Activated CD8-positive, alpha-beta T cell treated with anti-CD3 and anti-CD28 coated beads, Interleukin-2, amount 10 ng/mL, durations not matched to agents 7 days and 5 days (primary cell): ENCODE data around the gene PTGES2. TPM values are rescaled to one million over a fixed set of nuclear protein-coding genes. Genes with fewer than 3 reads are reported as not detected.
"Not testable (repeated sequence)": the region's sequence is repeated elsewhere in the genome, so short reads cannot be mapped to it uniquely, and the experiment has no call there.

Experiments used
- ATAC-seq: fragments of 150-1000 bp; cut with Tn5 transposase; one replicate; pipeline ENCODE4 v1.10.0; 2021; ENCODE audit warnings: moderate library complexity
- CTCF ChIA-PET: fragments of 350-600 bp; sonication (Branson Sonifier 250); formaldehyde crosslinking; loops from one replicate; lab custom pipeline; 2021; ENCODE audit warnings: antibody characterized with exemption; lab: Charles Lee
- POLR2A ChIA-PET: fragments of 350-600 bp; sonication (Branson Sonifier 250); formaldehyde crosslinking; loops from one replicate; lab custom pipeline; 2021; ENCODE audit warnings: antibody characterized with exemption; lab: Charles Lee
- DNase-seq: peaks from one replicate; pipeline ENCODE4 v3.0.0-alpha.2; 2020
- H3K27ac Mint-ChIP-seq: one replicate; pipeline ENCODE4 v1.8.0; 2021; ENCODE audit warnings: mild to moderate bottlenecking, mixed read lengths
- H3K27me3 Mint-ChIP-seq: one replicate; pipeline ENCODE4 v1.8.0; 2021; ENCODE audit warnings: low read depth, mixed read lengths
- H3K36me3 Mint-ChIP-seq: one replicate; pipeline ENCODE4 v1.8.0; 2021; ENCODE audit warnings: low read depth, mixed read lengths
- H3K4me1 Mint-ChIP-seq: one replicate; pipeline ENCODE4 v1.8.0; 2021; ENCODE audit warnings: low read depth, mixed read lengths
- H3K4me3 Mint-ChIP-seq: one replicate; pipeline ENCODE4 v1.8.0; 2021; ENCODE audit warnings: mild to moderate bottlenecking, mixed read lengths
- H3K9me3 Mint-ChIP-seq: one replicate; pipeline ENCODE4 v1.8.0; 2022; ENCODE audit warnings: mixed read lengths; ENCODE audit not compliant: insufficient read depth
- total RNA-seq, 2 experiments: library from RNA; stranded (reverse); gene quantifications; one replicate each; pipeline ENCODE4 v1.2.3, GENCODE V29; 2021

Gene PTGES2
- total RNA-seq, 2 experiments from 2014 or later = 51.8 to 57.7 TPM

DNA sequence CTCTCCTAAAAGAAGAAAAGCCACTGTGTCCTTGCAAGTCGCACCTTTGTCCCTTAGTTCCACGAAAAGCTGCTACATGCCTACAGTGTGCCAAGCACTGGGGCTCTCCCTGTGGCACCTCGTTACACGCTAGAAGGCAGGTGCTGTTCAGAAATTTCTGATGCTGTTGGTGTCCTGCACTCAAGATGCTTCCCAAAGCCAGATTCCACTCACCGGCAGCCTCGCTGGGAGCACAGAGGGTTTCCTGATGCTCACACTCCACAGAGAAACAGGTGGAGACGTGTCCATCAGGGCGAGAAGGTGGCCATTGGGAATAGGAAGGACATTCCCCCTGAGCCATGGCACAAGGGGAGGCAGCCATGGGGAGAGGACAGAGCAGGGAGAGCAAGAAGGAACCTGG is 3.8 kb upstream of the PTGES2 start:
- H3K27ac Mint-ChIP-seq, DNase-seq, POLR2A ChIA-PET, H3K4me3 Mint-ChIP-seq, ATAC-seq, H3K9me3 Mint-ChIP-seq, CTCF ChIA-PET, H3K36me3 Mint-ChIP-seq: not testable (repeated sequence)
- Mint-ChIP-seq H3K27me3 (peaks cover 38% of the 10 kb centered on the region), H3K4me1 (peaks cover 33% of the 10 kb centered on the region)

DNA sequence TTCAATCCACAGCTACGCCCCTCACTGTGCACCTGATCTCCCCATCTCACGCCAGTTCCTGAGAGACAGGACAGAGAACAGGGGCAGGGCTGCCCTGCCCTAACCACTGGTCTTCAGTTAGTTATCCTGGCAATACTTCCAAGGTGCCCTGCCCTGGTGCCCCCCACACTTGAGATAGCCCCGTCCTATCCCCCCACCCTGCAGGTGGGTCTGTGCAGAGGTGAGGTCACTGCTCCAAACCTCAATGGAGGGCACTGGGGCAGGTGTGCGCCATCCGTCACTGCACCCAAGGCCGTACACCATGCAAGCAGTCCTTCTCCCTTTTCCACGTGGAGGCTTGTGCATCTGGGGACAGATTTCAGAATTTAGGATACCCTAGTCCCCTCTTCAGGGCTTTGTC is 3.1 kb upstream of the PTGES2 start:
- POLR2A ChIA-PET, H3K9me3 Mint-ChIP-seq, CTCF ChIA-PET: not testable (repeated sequence)

DNA sequence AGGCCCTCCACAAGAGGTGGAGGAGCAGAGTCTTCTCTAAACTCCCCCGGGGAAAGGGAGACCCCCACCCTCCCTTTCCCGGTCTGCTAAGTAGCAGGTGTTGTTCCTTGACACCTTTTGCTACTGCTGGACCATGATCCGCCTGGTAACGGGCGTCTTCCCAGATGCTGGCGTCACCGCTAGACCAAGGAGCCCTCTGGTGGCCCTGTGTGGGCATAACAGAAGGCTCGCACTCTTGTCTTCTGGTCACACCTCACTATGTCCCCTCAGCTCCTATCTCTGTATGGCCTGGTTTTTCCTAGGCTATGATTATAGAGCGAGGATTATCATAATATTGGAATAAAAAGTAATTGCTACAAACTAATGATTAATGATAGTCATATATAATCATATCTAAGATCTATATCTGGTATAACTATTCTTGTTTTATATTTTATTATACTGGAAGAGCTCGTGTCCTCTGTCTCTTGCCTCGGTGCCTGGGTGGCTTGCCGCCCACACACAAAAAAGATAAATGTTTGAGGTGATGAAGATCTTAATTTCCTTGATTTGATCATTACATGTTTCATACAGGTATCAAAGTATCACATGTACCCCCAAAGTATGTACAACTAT is 2.6 kb upstream of the PTGES2 start:
- POLR2A ChIA-PET, ATAC-seq, H3K27ac Mint-ChIP-seq, H3K36me3 Mint-ChIP-seq, H3K9me3 Mint-ChIP-seq: not testable (repeated sequence)
- CTCF ChIA-PET = interaction anchor here (1.3 to 4.8 kb wide), 2 partner anchors 12 to 42 kb away, joined by 3 to 42 read pairs; no protein-coding TSS in a partner anchor
- H3K4me1 Mint-ChIP-seq = peaks cover 37% of the 10 kb centered on the region
- peak overlapping the region; percentile 42 for H3K4me3 Mint-ChIP-seq
- peak; percentile 71 for DNase-seq
- peaks cover 34% of the 10 kb centered on the region for H3K27me3 Mint-ChIP-seq

More for the DNA sequence above, 3.1 kb upstream of the PTGES2 start:
- Mint-ChIP-seq H3K4me1 (peaks cover 37% of the 10 kb centered on the region), H3K27me3 (peaks cover 35% of the 10 kb centered on the region)
- H3K27ac Mint-ChIP-seq, ATAC-seq, DNase-seq, H3K4me3 Mint-ChIP-seq, H3K36me3 Mint-ChIP-seq: not testable (repeated sequence)

DNA sequence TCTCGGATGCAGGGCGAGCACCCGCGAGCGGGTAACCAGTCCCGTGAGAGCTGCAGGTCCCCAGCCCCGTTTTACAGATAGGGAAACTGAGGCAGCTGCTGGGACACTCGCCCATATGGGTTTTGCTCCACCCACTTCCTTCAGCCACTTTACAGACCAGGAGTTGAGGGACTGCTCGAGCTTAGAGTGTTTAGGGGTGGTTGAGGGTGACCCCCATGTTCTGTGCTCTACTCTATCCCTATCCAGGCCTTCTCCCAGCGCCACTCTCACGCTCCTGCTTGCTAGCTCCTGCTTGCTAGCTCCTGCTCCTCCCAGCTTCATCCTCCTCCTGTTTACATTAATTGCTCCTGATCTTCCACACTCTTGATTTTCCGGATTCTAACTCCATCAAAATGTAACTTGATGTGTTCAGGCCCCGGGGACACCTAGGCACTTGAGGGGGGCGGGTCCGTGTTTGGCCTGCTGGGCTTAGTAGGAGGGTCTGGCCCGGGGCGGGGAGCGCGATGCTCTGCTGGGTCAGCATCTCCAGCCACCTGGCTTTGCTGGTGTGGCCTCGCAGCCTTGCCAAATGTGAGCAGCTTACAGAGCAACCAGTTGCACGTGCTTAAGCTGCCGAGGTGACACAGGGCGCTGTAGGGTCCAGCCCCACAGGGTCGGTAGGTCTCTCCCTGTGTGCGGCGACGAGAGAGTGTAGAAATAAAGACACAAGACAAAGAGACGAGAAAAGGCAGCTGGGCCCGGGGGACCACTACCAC is 1.5 kb upstream of the PTGES2 start:
- H3K36me3 Mint-ChIP-seq = peaks cover 2% of the 10 kb centered on the region
- no peaks in the 10 kb centered on the region for H3K9me3 Mint-ChIP-seq
- POLR2A ChIA-PET = no interaction called here
- H3K27me3 Mint-ChIP-seq = peaks cover 26% of the 10 kb centered on the region
- H3K4me1 Mint-ChIP-seq = peaks cover 39% of the 10 kb centered on the region
- no peak for ATAC-seq
- DNase-seq = no peak
- CTCF ChIA-PET = interaction anchor here (1.0 to 4.8 kb wide), 13 partner anchors 9 to 414 kb away, joined by 3 to 42 read pairs (median 4); partner anchors contain the start of genes BBLN, NAIF1, PTRH1 and TTC16
- peak overlapping the region; percentile 97 for H3K4me3 Mint-ChIP-seq
- peak overlapping the region; percentile 99 for H3K27ac Mint-ChIP-seq

DNA sequence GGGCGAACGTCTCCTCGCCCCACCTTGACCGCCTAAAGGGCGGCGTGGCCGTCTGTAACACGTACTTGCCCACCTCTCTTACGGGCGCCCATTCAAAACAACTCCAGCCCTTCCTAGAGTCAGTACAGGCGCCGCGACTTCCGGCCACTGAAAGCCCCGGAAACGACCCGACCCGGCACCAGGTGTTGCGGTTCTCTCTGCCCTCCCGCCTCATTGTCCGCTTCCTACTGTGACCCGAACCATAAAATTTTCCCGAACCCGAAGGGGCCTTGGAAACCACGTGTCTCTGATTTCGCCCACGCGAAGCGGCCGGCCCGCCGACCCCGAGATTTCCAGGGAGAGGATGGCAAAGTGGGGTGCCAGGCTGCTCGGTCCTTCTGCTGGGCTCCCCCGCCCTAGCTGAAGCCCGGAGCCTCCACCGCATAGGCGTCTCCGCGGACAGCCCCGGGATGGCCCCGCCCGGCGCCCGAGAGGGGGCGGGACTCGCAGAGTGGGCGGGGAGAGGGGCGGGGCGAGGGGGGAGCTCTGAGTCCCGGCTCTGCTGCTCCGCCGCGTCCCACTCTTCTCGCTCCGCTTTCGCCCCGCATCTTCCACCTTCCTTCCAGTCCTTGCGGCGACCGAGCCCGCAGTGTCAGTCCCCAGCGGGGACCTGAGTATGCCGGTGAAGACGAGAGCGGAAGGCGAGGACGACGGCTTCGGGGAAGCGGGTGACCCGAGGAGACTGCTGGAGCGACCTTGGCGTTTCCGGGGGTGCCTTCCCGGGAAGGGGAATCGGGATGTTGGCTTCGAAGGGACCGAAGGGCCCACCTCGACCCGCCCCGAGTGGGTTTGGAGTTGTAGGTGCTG is 684 bp upstream of the PTGES2 start:
- Mint-ChIP-seq H3K9me3 (no peaks in the 10 kb centered on the region), H3K4me1 (peaks cover 37% of the 10 kb centered on the region), H3K27me3 (peaks cover 18% of the 10 kb centered on the region), H3K36me3 (peaks cover 6% of the 10 kb centered on the region), H3K27ac (peak overlapping the region; percentile 99), H3K4me3 (peak overlapping the region; percentile 97)
- POLR2A ChIA-PET = no interaction called here
- ATAC-seq (peak; percentile 83), DNase-seq (peak; percentile 87)
- CTCF ChIA-PET = interaction anchor here (0.6 to 4.8 kb wide), 15 partner anchors 8 to 413 kb away, joined by 3 to 42 read pairs (median 4); partner anchors contain the start of genes BBLN, NAIF1, PTRH1 and TTC16

DNA sequence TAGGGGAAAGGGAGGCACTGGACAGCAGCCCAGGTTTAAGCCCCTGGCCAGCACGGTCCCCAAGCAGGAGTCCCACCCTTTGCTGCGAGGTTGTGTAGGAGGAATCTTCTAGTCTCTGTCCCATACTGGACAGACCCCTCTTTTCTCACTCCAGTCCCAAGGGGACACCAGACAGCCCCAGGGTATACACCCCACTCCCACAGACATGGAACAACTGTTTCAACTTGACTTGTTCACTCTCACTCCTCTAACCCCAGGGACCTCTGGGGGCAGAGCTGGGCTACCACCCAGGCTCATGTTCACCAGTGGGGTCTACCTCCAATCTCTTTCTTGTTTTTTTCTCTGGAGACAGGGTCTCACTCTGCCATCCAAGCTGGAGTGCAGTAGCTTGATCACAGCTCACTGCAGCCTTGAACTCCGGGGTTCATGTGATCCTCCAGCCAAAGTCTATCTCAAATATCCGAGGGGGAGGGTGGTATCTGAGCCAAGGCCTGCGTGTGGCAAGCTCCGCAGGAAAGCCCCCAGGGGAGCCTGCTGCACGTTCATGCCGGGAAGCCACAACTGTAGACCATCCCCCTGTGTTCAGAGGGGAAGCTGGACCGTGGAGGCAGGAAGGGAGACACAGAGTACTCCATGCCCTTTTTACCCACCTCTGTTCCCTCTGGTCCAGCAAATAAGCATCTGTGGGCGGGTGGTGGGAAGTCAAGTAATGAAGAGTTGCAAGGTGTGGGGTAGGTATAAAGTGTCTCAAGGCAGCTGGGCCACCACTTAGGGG is 1.8 kb downstream of the PTGES2 start:
- DNase-seq (no peak), ATAC-seq (no peak)
- H3K27ac Mint-ChIP-seq = peak overlapping the region; percentile 68
- H3K4me3 Mint-ChIP-seq = peak overlapping the region; percentile 97
- no peaks in the 10 kb centered on the region for H3K9me3 Mint-ChIP-seq
- ChIA-PET CTCF (interaction anchor here (0.8 to 4.8 kb wide), 3 partner anchors 8 to 16 kb away, joined by 3 to 42 read pairs (median 4); no protein-coding TSS in a partner anchor), POLR2A (interaction anchor here (0.7 kb wide), 1 partner anchor 16 kb away, joined by 3 read pairs; no protein-coding TSS in a partner anchor)
- H3K4me1 Mint-ChIP-seq = peaks cover 30% of the 10 kb centered on the region
- H3K27me3 Mint-ChIP-seq = no peaks in the 10 kb centered on the region
- H3K36me3 Mint-ChIP-seq = peaks cover 10% of the 10 kb centered on the region

DNA sequence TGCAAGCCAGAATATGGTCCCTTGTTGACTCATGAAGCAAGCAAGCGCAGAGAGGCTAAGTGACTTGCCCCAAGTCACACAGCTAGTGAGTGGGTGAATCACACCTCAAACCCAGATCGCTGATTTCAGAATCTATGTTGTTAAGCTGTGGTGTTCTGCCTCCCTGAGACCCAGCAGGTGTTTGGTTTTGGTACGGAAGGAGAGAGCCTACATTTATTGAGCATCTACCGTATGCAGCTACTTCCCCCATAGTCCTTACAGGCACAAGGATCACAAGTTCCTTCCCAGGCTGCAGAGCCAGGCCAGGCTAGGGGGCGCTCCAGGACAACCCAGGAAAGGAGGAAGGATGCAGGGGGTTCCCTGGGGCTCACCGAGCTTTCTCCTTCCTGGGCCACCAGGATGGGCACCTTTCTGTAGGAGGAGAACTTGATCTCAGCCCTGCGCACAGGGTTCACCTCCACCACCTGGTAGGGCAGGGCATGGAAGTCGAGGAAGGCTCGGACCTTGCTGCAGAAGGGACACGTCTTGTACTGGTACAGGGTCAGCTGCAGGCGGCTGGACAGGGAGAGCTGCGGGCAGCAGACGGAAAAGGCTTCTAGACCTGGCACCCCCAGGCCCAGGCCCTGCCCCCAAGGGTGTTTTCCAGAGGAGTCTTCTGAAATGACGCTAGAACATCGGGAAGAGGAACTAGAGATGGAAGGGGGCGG is 2.5 kb downstream of the PTGES2 start:
- Mint-ChIP-seq H3K4me3 (peak overlapping the region; percentile 45), H3K27ac (peak overlapping the region; percentile 26), H3K36me3 (peaks cover 10% of the 10 kb centered on the region), H3K4me1 (peaks cover 30% of the 10 kb centered on the region), H3K9me3 (no peaks in the 10 kb centered on the region), H3K27me3 (no peaks in the 10 kb centered on the region)
- no peak for ATAC-seq
- DNase-seq = peak; percentile 51
- POLR2A ChIA-PET = no interaction called here
- CTCF ChIA-PET = interaction anchor here (1.0 to 4.8 kb wide), 4 partner anchors 7 to 90 kb away, joined by 3 to 42 read pairs (median 4); no protein-coding TSS in a partner anchor

DNA sequence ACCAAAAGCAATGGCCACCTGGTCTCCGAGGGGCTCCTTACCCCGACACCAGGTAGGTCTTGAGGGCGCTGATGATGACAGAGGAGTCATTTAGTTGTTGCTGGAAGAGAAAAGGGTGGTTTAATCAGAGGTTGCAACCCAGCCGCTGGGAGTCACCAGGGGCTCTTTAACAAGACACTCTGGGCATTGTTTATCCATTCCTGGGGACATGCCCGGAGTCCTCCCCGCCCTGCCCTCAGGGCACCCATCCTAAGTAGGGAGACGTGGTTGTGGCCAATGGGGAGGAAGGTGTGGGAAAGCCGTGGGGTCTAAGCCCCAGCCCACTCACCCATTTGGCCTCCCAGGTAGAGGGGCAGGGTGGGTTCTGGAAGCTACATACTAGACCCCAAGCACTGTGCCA is 3.1 kb downstream of the PTGES2 start:
- no peak for DNase-seq
- H3K27me3 Mint-ChIP-seq = no peaks in the 10 kb centered on the region
- ChIA-PET CTCF (interaction anchor here (1.0 to 1.3 kb wide), 3 partner anchors 18 to 90 kb away, joined by 3 to 4 read pairs (median 3); no protein-coding TSS in a partner anchor), POLR2A (no interaction called here)
- no peaks in the 10 kb centered on the region for H3K9me3 Mint-ChIP-seq
- H3K27ac Mint-ChIP-seq = peak overlapping the region; percentile 26
- no peak overlapping the region for H3K4me3 Mint-ChIP-seq
- H3K4me1 Mint-ChIP-seq = peaks cover 25% of the 10 kb centered on the region
- ATAC-seq = no peak
- peaks cover 10% of the 10 kb centered on the region for H3K36me3 Mint-ChIP-seq

DNA sequence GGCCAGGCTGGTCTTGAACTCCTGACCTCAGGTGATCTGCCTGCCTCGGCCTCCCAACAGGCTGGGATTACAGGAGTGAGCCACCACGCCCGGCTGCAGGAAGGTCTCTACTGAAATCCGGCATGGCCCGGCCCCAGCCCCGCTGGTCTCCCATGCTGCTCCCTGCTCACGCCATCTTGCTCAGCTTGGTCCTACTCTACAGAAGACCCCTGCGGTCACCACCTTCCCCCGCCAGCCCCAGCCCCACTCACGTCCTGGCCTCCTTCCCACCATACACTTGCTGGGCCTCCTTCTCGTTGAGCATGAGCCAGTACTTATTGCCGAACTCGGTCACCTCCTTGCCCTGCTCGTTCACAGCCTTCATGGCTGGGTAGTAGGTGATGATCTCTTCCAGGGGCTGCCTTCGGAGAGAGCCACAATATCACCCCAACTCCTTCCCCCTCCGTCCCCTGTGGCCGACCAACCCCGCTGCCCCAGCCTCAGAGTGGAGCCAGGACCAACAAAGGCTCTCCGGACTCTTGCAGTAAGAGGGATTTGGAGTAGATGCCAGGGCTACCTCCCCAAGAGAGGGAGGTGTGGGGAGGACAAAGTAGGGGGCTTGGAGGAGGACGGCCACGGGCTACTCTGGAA is 4.0 kb downstream of the PTGES2 start:
- ChIA-PET CTCF (interaction anchor here (1.3 kb wide), 1 partner anchor 39 kb away, joined by 3 read pairs; no protein-coding TSS in a partner anchor), POLR2A (no interaction called here)
- Mint-ChIP-seq H3K9me3 (no peaks in the 10 kb centered on the region), H3K27ac (no peak overlapping the region), H3K4me3 (no peak overlapping the region), H3K36me3 (peaks cover 10% of the 10 kb centered on the region), H3K27me3 (no peaks in the 10 kb centered on the region), H3K4me1 (peaks cover 19% of the 10 kb centered on the region)
- ATAC-seq (no peak), DNase-seq (no peak)

DNA sequence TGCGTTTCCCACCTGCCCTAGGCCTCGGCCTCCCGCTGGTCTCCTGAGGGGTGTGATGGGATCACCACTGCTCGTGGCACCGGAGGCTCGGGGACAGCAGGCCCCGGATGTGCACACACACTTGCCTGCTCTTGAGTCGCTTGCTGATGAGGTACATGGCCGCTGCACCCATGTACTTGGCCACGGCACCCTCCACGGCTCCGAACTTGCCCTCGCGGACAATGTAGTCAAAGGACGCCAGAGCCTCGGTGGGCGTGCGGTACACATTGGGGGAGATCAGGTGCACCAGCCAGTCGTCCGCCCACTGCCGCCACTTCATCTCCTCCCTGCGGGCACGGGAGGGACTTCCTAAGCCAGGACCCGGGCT is 4.7 kb downstream of the PTGES2 start:
- H3K27ac Mint-ChIP-seq = no peak overlapping the region
- POLR2A ChIA-PET = no interaction called here
- no peaks in the 10 kb centered on the region for H3K9me3 Mint-ChIP-seq

More for the DNA sequence above, 4.7 kb downstream of the PTGES2 start:
- CTCF ChIA-PET = no interaction called here
- Mint-ChIP-seq H3K4me3 (no peak overlapping the region), H3K36me3 (peaks cover 10% of the 10 kb centered on the region), H3K27me3 (no peaks in the 10 kb centered on the region), H3K4me1 (peaks cover 24% of the 10 kb centered on the region)
- ATAC-seq (no peak), DNase-seq (no peak)
